NCI-H345 treated with DMSO at 0.1 percent for 48 hours (cell line): Measurements from ENCODE around the gene METTL9.
"Not testable (repeated sequence)": the region's sequence is repeated elsewhere in the genome, so short reads cannot be mapped to it uniquely, and the experiment has no call there.

Source experiments
- DNase-seq: peaks from one replicate; lab custom pipeline; 2025; ENCODE audit not compliant: unreplicated experiment; lab: John Stamatoyannopoulos, UW

The METTL9 gene

GRCh38 chr16:21573506-21573905 lies 25.9 kb upstream of the METTL9 start:
- DNase-seq, result not testable (repeated sequence)

DNA sequence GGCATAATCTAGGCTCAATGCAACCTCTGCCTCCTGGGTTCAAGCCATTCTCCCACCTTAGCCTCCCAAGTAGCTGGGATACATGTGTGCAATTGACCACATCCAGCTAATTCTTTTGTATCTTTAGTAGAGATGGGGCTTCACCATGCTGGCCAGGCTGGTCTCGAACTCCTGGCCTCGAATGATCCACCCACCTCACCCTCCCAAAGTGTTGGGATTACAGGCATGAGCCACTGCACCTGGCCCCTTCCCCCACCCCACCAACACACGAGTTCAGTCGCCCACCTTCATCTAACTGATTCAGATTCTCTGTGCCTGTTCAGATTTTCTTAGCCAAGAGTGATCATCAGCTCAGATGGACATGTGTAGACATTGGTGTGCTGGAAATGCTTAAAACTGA lies 25.0 kb upstream of the METTL9 start:
- DNase-seq, result no peak

DNA sequence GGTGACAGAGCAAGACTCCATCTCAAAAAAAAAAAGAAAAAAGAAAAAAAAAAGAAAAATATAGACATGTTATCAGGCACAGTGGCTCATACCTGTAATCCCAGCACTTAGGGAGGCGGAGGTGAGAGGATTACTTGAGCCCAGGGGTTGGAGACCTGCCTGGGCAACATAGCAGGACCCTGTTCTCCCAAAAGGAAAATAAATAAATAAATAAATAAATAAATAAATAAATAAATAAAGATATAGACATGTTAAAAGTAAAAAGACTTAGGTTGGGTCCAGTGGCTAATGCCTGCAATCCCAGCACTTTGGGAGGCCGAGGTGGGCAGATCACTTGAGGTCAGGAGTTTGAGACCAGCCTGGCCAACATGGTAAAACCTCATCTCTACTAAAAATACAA lies 23.1 kb upstream of the METTL9 start:
- DNase-seq, result not testable (repeated sequence)

DNA sequence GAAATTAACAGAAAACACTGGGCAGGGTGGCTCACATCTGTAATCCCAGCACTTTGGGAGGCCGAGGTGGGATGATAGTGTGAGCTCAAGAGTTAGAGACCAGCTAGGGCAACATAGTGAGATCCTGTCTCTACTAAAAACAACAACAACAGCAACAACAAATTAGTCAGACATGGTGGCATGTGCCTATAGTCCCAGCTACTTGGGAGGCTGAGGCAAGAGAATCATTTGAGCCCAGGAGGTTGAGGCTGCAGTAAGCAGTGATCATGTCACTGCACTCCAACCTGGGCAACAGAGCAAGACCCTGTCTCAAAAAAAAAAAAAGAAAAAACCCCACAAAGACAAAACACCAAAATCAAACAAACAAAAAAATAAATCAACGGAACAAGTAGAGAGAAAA lies 21.9 kb upstream of the METTL9 start:
- DNase-seq, result not testable (repeated sequence)

- not testable (repeated sequence) for DNase-seq
Measured at GRCh38 chr16:21578311-21578710, 21.1 kb upstream of the METTL9 start.

GRCh38 chr16:21580131-21580530 lies 19.2 kb upstream of the METTL9 start:
- not testable (repeated sequence) for DNase-seq

- DNase-seq, result no peak
Measured at GRCh38 chr16:21580807-21581206, 18.6 kb upstream of the METTL9 start.

DNA sequence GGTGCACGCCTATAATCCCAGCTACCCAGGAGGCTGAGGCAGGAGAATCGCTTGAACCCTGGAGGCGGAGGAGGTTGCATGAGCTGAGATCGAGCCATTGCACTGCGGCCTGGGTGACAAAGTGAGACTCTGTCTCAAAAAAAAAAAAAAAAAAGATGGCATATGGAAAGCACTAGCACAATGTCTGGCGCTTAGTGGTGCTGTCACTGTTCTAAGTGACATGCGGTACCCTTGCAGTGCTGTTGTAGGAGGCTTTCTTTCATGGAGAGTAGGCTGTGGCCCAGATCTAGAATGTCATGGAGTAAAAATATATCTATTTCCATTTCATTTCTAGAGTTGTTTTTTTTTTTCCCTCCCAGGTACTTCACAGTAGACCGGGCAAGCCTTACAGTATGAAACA lies 14.6 kb upstream of the METTL9 start:
- DNase-seq, result no peak

GRCh38 chr16:21588593-21588992 lies 10.8 kb upstream of the METTL9 start:
- not testable (repeated sequence) for DNase-seq

- DNase-seq, result no peak
Measured at GRCh38 chr16:21589551-21589950, 9.8 kb upstream of the METTL9 start.

GRCh38 chr16:21590287-21590686 lies 9.1 kb upstream of the METTL9 start:
- DNase-seq, result no peak

GRCh38 chr16:21590796-21591195 lies 8.6 kb upstream of the METTL9 start:
- DNase-seq, result no peak

DNA sequence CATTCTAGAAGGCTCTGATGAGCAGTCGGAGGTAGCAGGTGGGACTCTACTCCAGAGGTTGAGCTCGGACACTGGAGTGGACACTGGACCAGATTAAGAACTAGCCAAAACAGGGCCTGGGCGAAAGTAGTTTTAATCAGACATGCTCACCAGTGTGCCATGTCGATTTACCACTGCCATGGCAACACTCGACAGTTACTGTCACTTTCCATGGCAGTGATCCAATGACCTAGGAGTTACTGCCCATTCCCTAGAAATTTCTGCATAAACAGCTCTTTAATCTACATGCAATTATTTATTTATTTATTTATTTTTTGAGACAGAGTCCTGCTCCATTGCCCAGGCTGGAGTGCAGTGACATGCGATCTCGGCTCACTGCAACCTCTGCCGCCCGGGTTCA lies 7.2 kb upstream of the METTL9 start:
- DNase-seq, result no peak

- no peak for DNase-seq
Measured at GRCh38 chr16:21593530-21594289, 5.7 kb upstream of the METTL9 start.

GRCh38 chr16:21597561-21598030 lies 1.8 kb upstream of the METTL9 start:
- no peak for DNase-seq

- no peak for DNase-seq
Measured at GRCh38 chr16:21598206-21598605, 1.2 kb upstream of the METTL9 start.

DNA sequence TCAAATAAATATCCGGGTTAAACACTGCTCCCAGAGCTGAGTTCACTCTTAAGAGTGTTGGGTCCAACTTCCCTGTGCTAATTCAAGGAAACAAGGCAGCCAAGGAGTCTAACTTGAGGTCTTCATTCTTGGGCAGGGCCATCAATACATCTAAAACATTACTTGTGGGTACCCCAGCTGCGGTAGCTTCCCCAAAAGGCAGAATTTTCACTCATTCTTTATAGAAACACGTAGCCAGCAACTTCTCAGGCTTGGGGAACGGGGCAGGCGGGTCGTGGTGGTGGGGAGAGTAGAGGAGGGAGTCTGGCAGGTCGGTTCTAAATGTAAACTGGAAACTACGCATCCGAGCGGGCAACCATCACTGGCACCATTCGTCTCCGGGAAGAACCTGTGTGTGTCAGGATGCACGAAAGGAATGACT lies 666 bp upstream of the METTL9 start:
- DNase-seq, result no peak

DNA sequence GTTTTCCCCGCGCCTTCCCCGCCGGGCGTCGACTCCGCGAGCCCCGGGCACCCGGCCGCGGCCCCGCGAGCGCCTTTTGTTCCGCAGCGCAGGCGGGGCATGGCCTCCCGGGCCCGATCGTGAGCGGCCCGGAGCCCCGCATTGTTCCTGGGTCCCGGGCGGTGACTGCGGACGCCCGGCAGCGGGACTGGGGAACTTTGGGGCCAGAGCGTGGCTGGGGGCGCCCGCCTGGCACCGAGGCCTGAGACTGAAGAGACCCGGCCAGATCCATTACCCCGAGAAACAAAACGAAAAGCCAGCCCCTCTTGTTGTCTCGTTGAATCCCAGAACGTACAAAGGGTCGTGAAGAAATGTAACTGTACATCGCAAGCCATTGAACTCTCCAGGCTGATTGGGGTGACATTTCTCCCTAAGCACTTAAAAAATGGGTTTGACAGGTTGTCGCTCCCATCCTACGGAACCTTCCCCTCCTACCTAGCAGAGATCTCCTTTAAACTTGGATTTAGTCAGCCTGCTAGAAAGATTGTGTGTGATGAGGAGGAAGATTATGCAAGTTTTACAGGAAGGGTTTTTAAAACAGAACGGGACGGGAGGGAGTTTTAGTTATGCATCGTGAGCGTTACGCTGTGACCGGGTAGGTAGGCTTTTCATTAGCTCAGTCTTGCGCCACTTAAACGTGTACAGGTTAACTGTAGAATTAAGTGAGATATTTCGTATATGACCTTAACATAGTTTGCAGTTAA lies 825 bp downstream of the METTL9 start:
- no peak for DNase-seq

DNA sequence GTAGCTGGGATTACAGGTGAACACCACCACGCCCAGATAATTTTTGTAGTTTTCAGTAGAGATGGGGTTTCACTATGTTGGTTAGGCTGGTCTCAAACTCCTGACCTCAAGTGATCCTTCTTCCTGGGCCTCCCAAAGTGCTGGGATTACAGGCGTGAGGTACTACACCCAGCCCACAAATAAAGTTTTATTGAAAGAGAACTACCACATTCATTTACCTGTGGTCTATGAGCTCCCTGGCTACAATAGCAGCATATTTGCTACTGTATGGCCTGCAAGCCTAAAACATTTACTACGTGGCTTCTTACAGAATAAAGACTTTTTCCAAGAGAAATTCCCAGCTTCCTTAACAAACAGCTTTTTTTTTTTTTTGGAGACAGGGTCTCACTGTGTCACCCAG lies 3.4 kb downstream of the METTL9 start:
- no peak for DNase-seq

DNA sequence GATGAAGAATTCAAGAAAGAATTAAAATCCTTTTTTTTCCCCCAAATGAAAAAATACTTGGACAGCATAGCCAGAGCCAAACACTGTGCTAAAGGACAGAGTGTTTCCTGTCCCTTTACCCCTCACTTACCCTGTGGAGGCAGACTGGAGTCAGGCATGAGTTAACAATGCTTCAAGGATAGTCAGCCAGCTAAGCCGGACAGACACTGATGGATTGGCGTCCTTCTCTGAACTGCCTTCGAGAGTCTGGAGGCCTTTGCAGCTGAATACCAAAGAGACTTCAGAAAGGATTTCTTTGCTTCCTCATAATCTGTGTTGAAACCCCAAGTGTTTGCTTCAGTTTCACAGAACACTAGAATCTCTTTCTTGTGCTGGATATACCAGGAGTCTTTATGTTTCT lies 4.6 kb downstream of the METTL9 start:
- DNase-seq, result no peak

DNA sequence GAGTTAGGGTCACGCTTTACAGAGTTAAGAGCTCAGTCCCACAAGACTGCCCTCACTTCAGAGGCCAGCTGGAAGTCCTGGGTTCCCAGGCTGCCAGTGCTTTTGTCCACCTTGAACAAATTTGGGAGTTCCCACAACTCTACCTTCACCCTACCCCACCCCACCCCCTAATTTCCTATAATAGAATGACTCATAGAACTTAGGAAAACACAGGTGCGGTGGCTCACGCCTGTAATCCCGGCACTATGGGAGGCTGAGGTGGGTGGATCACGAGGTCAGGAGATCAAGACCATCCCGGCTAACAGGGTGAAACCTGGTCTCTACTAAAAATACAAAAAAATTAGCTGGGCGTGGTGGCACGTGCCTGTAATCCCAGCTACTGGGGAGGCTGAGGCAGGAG lies 6.5 kb downstream of the METTL9 start:
- not testable (repeated sequence) for DNase-seq

DNA sequence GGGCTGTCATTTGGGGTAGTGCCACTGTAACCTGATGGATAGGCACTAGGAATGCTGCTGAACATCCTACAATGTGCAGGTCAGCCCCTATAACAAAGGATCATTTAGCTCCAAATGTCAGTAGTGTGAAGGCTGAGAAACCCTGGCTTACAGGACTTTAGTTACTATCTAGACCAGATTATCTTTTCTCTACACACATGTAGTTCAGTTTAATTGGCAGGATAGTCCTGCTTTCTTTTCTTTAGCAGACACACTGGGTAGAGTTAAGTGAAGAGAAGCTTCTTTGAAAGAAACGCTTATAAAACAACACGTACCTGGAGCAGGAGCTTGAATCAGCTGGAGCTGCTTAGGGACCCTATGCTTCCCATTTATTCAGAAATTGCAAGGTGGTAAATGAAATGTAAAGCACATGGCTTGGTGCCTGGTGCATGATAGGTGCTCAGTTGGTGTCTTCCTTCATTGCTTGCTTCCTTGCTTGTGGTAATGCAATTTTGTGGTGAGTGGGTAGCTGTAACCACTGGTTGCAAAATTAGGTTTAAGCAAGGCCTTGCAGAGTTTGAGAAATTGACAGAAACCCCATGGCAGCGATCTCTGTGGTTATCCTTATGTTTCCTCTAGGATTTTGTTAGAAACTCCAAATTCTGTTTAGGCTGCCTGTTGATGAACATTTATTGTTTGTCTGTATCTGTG lies 9.4 kb downstream of the METTL9 start:
- no peak for DNase-seq
